ELF-1 (cell line): ENCODE data around the gene CCDC192.

Source experiments
- DNase-seq: peaks from one replicate; pipeline ENCODE4 v3.0.0-alpha.2; 2016; ENCODE audit warnings: low read depth, low spot score

CCDC192 gene

GRCh38 chr5:127878174-127878750 is 175.1 kb downstream of the CCDC192 start:
- DNase-seq, result peak; percentile 47

GRCh38 chr5:127884416-127884815 is 181.2 kb downstream of the CCDC192 start:
- no peak for DNase-seq

- no peak for DNase-seq
Observed at GRCh38 chr5:127885176-127885575, 182.0 kb downstream of the CCDC192 start.

- no peak for DNase-seq
Observed at GRCh38 chr5:127886081-127886480, 182.9 kb downstream of the CCDC192 start.

- no peak for DNase-seq
Observed at GRCh38 chr5:127887282-127887681, 184.1 kb downstream of the CCDC192 start.

GRCh38 chr5:127891942-127892341 is 188.8 kb downstream of the CCDC192 start:
- no peak for DNase-seq

- no peak for DNase-seq
Observed at GRCh38 chr5:127892467-127893207, 189.4 kb downstream of the CCDC192 start.

- no peak for DNase-seq
Observed at GRCh38 chr5:127893232-127893631, 190.0 kb downstream of the CCDC192 start.

- DNase-seq, result no peak
Observed at GRCh38 chr5:127894461-127894860, 191.3 kb downstream of the CCDC192 start.

GRCh38 chr5:127898551-127899213 is 195.5 kb downstream of the CCDC192 start:
- DNase-seq, result no peak

- no peak for DNase-seq
Observed at GRCh38 chr5:127899214-127899610, 196.0 kb downstream of the CCDC192 start.

- no peak for DNase-seq
Observed at GRCh38 chr5:127906562-127907204, 203.5 kb downstream of the CCDC192 start.

- DNase-seq, result no peak
Observed at GRCh38 chr5:127907907-127908306, 204.7 kb downstream of the CCDC192 start.

- peak; percentile 44 for DNase-seq
Observed at GRCh38 chr5:127909066-127909465, 205.9 kb downstream of the CCDC192 start.

GRCh38 chr5:127909821-127910220 is 206.6 kb downstream of the CCDC192 start:
- DNase-seq, result no peak

GRCh38 chr5:127910307-127910956 is 207.2 kb downstream of the CCDC192 start:
- no peak for DNase-seq

GRCh38 chr5:127911619-127912018 is 208.4 kb downstream of the CCDC192 start:
- DNase-seq, result no peak

- DNase-seq, result no peak
Observed at GRCh38 chr5:127912411-127912810, 209.2 kb downstream of the CCDC192 start.

- DNase-seq, result no peak
Observed at GRCh38 chr5:127916885-127917573, 213.8 kb downstream of the CCDC192 start.

- DNase-seq, result no peak
Observed at GRCh38 chr5:127919006-127919796, 216.0 kb downstream of the CCDC192 start.
